Fibroblast of peridontal ligament (primary cell): ENCODE data around the gene IL1R2.

Experiments
- DNase-seq: peaks from one replicate; pipeline ENCODE4 v3.0.0-alpha.2; 2010; ENCODE audit errors: extremely low read depth

Gene IL1R2, protein sequence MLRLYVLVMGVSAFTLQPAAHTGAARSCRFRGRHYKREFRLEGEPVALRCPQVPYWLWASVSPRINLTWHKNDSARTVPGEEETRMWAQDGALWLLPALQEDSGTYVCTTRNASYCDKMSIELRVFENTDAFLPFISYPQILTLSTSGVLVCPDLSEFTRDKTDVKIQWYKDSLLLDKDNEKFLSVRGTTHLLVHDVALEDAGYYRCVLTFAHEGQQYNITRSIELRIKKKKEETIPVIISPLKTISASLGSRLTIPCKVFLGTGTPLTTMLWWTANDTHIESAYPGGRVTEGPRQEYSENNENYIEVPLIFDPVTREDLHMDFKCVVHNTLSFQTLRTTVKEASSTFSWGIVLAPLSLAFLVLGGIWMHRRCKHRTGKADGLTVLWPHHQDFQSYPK

GRCh38 chr2:101991721-101992145 is at the start of gene IL1R2:
Gene IL1R2 (plus strand): TSS chr2:101991960. CDS start chr2:102008576, 16,616 bp downstream.
- no peak for DNase-seq

- peak; percentile 37 for DNase-seq
Measured at GRCh38 chr2:101942851-101943250, 48.9 kb upstream of the IL1R2 start.

- DNase-seq, result no peak
Measured at GRCh38 chr2:101946372-101947039, 45.3 kb upstream of the IL1R2 start.

DNA sequence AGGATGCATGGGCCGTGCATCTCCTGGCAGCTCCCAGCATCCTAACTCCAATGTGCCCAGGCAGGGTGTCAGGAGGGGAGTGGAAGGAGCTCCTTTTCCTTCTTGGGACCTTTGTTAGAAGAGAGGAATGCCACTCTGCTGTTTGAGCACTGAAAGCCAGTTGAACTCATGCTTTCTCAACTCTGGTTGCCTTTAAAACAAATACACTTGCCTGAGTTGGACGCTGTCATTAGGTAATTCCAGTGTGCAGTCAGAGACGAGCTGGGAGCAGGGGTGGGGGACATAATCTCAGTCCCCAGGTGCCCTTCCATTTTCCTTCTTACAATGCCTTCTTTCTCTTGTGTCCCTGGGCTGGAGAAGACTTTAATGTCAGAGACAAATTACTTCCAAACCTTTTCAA is 44.4 kb upstream of the IL1R2 start:
- no peak for DNase-seq

DNA sequence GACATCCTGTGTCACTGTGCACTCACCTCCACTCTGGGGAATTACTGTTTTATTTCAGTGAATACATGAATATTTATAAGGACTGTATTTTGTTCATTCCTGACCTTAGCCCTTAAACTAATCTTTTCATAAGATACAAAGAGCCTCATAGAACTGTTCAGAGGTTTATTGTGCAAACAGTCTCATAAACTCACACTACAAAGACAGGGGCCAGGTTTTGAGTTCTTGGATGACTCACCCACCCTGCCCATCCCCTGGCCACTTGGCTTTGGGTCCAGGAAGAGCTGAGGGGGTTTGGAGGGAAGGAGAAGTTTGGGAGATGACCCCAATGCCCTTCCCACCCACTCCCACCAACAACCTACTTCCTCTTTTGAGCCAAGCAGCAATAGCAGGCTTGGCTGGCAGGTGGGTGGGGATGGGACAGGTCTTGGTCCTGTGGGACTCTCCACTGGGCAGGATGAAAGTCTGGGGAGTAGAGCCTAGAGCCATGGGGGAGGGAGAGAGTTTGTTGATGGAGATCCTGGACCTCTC is 43.1 kb upstream of the IL1R2 start:
- no peak for DNase-seq

DNA sequence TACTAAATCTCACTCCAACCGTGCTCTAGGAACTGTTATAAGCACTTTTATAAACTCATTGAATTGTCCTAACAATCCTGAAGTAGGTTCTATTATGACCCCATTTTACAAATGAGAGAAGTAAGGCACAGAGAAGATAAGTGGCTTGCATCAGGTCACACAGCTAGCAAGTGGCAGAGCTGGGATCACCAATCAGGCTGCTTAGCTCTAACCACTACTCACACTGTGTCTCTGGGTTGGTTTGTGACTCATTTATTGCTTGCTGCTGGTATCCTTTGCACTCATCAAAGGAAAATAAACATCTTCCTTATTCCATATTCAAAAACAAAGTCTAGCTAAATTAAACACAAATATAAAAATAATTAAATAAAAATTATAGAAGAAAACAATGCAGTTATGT is 42.5 kb upstream of the IL1R2 start:
- no peak for DNase-seq

DNA sequence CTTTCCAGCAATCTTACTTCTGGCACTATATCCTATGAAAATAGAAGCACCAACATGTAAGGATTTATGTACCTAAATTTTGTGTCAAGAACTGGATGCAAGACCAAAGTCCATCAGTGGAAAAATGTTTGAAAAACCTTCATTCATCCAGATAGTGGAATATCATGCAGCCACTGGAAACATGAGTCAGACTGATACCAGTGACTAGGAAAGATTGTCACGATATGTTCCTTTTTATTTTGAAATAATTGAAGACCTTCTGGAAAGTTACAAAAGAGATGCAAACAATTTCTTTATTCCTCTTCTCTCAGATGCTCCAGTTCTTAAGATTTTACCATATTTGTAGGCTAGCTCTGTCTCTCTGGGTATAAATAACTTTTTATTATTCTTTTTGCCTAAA is 40.5 kb upstream of the IL1R2 start:
- no peak for DNase-seq

DNA sequence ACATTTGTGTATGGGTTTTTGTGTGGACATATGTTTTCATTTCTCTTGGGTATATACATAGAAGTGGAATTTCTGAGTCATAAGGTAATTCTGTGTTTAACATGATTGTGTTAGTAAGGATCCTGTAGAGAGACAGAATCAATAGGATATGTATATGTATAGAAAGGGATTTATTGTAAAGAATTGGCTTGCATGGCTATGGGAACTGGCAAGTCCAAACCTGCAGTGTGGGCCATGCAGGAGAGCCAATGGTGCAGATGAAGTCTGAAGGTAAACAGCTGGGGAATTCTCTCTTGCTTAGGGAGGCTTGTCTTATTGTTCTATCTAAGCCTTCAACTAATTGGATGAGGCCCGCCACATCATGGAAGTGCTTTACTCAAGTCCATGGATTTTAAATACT is 39.2 kb upstream of the IL1R2 start:
- no peak for DNase-seq

- peak; percentile 89 for DNase-seq
Measured at GRCh38 chr2:101956465-101957438, 35.0 kb upstream of the IL1R2 start.

- peak; percentile 80 for DNase-seq
Measured at GRCh38 chr2:101958061-101958460, 33.7 kb upstream of the IL1R2 start.

- DNase-seq, result no peak
Measured at GRCh38 chr2:101960819-101961337, 30.9 kb upstream of the IL1R2 start.

DNA sequence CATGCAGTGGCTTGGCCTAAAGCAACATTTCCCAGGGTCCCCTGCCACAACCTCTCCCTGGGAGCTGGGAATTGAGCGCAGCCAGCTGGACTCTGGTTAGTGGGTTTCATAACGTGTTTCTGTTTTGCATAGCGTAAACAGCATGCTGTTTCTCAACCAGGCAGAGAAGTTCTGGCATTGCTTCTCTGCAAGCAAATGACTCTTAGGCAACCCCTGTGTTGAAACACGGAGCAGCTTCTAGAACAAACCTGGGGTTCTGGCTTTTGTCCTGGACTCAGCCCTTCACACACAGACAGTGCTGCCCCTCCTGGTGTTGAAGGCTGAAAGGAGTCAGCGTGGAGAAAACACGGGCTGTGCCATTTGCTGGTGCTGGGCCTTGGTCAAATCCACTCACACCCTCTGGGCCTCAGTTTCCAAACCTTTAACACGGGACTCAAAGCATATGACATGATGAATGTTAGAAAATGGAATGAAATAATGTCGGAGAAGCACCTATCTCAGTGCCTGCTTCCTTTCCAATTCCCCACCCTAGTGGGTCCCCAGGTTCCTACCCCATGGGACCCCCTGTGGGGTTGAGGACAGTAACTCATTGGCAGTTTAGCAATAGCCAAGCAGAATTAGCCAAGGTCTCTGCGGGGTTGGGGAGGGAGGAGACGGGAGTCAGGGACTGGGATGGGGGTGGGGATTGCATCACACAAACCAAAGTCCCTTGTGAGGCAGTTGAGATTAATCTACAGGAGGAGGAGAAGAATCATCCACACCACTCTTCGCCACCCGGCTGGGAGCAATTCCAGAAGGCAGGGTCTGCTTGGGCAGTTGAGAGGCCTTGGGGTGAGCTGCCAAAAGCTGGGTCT is 30.2 kb upstream of the IL1R2 start:
- peak; percentile 100 for DNase-seq

- no peak for DNase-seq
Measured at GRCh38 chr2:101962309-101962708, 29.5 kb upstream of the IL1R2 start.

- DNase-seq, result no peak
Measured at GRCh38 chr2:101963198-101963597, 28.6 kb upstream of the IL1R2 start.

GRCh38 chr2:101967826-101968513 is 23.8 kb upstream of the IL1R2 start:
- peak; percentile 76 for DNase-seq

DNA sequence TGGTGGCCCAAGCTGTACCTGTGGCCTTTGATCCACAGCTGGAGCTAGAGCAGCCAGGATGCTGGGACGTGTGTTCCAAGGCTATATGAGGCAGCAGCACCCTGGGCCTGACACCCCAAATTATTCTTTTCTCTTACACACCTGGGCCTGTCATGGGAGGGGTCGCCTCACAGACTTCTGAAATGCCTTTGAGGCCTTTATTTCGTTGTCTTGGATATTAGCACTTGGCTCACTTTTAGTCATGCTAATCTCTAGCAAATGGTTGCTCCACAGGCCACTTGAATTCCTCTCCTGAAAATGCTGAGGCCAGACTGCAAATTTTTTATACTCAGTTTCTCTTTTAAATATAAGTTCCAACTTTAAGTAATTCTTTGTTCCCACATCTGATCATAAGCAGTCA is 22.0 kb upstream of the IL1R2 start:
- no peak for DNase-seq

- DNase-seq, result no peak
Measured at GRCh38 chr2:101970901-101971300, 20.9 kb upstream of the IL1R2 start.

DNA sequence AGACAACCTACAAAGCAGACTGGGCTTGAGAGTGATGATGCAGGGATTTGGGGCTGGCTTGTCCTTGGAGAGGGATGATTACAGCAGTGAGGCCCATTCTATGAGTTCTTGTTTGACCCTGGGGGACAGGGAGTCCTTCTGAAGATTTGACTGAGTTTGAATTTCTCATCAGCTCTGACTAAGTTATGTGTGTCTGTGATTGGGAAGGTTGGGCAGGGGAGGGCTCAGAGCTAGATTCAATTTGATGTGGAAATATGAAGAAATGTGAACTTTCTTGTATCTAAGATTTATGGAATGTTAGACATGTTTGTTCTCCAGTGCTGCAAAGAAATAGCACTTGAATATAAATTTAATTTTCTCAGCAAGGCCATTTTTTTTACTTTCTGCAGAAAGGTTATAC is 19.9 kb upstream of the IL1R2 start:
- DNase-seq, result peak; percentile 37

GRCh38 chr2:101972621-101973434 is 18.9 kb upstream of the IL1R2 start:
- DNase-seq, result peak; percentile 80
